HG02759 (cell line): ENCODE results near the gene NFASC.

Source experiments
- ATAC-seq: cut with Tn5 transposase; IDR thresholded peaks from one replicate; pipeline ENCODE4 v1.9.1; 2021; ENCODE audit warnings: mild to moderate bottlenecking, moderate library complexity; ENCODE audit not compliant: unreplicated experiment

Gene NFASC

DNA sequence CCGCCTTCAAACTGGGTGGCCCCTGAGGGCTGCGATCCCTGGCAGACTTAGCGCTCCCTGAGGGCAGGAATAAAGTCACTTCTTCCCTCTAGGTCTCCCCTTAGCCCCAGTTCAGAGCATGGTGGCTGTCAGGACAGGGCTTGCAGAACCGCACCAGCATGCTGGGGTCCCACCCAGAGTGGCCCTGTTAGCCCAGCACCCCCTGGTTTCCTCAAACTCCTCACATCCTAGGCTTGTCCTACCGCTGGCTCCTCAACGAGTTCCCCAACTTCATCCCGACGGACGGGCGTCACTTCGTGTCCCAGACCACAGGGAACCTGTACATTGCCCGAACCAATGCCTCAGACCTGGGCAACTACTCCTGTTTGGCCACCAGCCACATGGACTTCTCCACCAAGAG is 188.2 kb downstream of the NFASC start:
- no peak for ATAC-seq

GRCh38 chr1:205059660-205060059 is 189.0 kb downstream of the NFASC start:
- no peak for ATAC-seq

DNA sequence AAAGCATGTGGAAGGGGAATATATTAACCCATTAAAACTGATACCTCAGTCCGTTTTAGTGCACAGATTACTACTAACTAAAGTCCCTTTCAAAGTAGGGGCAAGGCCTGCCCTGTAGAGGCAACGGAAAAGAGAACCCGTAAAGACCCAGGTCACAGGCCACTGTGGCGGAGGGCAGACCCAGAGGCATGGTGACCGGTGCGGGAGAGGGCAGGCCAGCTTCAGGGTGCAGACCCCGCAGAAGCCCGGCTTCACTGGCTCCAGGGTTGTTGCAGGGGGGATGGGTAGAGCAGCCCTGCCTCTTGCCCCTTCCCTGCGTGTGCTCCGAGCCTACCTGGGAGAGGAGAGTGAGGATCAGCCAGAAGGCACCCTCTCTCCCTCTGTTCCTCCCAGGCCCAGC is 190.1 kb downstream of the NFASC start:
- no peak for ATAC-seq

- ATAC-seq, result no peak
Observed at GRCh38 chr1:205061227-205061626, 190.6 kb downstream of the NFASC start.

DNA sequence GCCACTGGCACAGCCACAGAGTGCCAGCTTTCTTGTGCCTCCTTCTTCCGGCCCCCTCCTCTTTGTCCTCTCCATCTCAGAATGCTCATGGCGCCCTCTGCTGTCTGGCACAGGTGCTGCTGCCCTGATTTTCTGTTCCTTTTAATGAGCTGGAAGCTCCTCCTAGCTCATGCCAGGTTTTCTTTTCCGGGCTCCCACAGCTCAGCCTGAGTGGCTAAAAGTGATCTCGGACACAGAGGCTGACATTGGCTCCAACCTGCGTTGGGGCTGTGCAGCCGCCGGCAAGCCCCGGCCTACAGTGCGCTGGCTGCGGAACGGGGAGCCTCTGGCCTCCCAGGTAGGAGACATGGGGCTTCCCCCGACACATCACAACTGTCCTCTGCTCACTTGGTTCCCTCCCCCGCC is 191.0 kb downstream of the NFASC start:
- no peak for ATAC-seq

- no peak for ATAC-seq
Observed at GRCh38 chr1:205062319-205062718, 191.7 kb downstream of the NFASC start.

GRCh38 chr1:205062895-205063294 is 192.2 kb downstream of the NFASC start:
- ATAC-seq, result no peak

DNA sequence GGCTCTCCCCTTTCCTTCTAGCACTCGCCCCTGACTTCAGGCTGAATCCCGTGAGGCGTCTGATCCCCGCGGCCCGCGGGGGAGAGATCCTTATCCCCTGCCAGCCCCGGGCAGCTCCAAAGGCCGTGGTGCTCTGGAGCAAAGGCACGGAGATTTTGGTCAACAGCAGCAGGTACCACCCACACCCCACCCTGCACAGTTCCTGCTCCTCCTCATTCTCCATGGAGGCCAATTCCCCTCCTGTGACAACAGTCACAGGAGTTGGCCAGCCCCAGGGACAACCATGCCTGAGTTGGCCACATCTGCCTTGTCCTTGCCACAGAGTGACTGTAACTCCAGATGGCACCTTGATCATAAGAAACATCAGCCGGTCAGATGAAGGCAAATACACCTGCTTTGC is 193.6 kb downstream of the NFASC start:
- no peak for ATAC-seq

- ATAC-seq, result no peak
Observed at GRCh38 chr1:205064741-205065316, 194.2 kb downstream of the NFASC start.

DNA sequence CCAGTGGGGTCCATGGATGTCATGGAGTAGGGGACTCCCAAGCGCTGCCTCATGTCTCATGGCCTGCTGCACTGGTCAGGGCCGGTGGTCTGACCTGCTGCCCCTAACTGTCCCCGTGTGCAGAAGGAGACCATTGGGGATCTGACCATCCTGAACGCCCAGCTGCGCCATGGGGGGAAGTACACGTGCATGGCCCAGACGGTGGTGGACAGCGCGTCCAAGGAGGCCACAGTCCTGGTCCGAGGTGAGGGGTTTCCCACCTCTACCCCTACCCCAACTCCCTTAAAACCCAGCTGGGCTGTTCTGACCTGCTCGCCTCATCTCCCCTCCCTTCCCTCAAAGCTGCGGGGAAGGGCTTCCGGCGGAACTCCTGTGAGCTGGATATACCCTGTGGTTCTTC is 195.0 kb downstream of the NFASC start:
- no peak for ATAC-seq

DNA sequence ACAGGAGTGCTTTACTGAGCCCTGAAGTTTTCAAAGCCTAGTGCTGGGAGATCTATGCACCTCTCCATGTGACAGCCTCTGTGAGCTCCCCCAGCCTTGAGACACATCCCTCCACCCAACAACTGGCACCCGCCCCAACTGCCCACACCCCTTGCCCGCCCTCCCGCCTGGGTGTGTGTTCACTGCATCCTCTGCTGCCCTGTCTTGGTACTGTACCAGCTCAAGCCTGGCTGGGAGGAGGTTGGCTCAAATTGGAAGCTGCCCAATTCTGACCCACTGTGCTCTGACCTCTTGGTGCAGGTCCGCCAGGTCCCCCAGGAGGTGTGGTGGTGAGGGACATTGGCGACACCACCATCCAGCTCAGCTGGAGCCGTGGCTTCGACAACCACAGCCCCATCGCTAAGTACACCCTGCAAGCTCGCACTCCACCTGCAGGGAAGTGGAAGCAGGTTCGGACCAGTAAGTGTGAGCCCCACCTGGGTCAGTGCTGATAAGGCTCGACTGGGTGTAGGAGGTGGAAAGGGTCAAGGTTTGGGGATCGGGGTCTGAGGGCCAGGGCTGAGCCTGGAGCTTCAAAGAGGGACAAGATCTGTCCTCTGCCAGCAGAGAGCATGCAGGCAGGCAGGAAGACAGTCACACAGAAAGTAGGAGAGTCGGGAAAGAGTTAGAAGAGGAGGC is 195.6 kb downstream of the NFASC start:
- no peak for ATAC-seq

- no peak for ATAC-seq
Observed at GRCh38 chr1:205067031-205067430, 196.4 kb downstream of the NFASC start.

GRCh38 chr1:205068001-205068400 is 197.3 kb downstream of the NFASC start:
- no peak for ATAC-seq

DNA sequence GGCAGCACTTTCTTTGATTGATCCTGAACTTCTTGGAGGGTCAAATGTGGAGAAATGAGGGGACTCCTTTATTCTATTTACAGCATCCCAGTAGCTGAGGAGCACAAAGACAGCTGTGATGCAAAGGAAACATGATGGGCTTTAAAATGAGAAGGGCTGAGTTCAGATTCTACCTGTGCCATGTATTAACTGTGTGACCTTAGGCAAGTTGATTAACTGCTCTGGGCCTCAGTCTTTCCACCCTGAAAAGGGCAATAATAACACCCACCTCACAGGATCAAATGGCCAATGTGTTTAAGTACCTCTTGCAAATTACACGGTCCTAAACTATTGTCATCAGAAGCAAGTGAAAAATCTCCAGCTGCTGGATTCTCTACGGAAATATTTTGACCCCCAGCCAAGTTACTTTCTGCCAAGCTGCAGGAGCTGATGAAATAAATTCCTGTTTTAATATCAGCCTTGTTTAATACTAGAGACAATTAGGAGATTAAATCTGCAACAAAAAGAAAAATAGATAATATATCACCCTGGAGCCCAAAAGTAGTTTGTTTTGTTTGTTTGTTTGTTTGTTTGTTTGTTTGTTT is 197.9 kb downstream of the NFASC start:
- no peak for ATAC-seq

DNA sequence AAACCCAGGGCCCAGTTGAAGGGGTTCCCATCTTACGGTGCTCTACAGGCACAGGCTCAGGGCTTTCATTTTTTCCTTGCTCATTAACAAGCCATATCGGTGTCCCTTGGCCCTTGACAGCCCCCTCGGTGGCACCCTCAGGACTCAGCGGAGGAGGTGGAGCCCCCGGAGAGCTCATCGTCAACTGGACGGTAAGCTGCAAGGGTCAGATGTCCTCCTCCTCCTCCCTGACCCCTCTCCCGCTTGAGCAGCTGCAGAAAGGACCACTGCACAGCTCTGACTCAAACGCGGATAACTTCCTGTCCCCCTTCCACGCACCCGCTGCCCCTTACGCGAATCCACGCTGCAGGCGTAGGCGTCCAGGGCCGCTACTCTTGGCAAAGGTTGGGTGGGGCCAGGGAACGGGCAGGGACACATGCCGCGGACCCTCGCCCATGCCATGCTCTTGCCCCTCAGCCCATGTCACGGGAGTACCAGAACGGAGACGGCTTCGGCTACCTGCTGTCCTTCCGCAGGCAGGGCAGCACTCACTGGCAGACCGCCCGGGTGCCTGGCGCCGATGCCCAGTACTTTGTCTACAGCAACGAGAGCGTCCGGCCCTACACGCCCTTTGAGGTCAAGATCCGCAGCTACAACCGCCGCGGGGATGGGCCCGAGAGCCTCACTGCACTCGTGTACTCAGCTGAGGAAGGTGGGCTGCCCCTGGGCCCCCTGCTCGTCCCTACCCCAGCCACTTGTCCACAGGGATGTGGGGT is 198.9 kb downstream of the NFASC start:
- no peak for ATAC-seq

DNA sequence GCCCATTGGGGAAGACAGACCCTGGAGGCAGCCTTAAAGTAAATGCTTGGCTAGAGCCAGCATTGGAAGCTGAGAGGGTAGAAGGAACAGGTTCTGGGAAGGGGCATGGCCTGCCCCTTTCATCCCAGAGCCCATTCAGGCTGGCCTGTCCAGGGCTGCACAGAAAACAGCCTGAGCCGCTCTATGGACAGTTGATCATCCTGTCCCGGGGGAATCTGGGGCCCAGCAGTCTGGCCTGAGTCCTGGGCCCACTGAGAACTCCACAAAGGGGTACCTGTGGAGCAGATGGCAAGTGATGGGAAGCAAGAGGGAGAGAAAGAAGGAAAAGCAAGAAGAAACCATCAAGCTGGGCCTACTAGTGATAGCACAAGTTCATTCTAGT is 200.4 kb downstream of the NFASC start:
- no peak for ATAC-seq

DNA sequence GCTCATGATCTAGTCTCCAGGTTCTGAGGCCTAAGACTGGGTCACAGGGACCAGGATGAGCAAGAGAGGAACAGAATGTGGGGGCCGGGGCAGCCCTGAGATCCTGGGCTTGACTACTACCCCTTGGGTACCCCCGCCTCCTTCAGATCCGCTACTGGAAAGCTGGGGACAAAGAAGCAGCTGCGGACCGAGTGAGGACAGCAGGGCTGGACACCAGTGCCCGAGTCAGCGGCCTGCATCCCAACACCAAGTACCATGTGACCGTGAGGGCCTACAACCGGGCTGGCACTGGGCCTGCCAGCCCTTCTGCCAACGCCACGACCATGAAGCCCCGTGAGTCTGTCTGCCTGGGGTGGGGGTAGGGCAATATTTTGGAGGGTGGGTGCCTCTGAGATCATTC is 201.1 kb downstream of the NFASC start:
- ATAC-seq, result no peak

DNA sequence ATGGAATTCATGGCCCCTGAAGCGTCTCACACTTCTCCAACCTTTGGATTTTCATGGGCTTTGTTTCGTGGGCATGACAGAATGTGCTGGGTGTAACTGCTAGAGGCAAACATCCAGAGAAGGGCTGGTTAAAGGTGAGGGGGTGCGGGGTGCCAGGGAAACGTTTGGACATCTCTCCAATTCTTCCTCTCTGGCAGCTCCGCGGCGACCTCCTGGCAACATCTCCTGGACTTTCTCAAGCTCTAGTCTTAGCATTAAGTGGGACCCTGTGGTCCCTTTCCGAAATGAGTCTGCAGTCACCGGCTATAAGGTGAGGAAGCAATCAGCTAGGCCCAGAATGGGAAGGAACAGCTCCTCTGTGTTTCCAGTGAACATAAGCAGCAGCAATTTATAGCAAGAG is 201.6 kb downstream of the NFASC start:
- no peak for ATAC-seq
